ENCODE results near the gene DNAJC27.

DNA sequence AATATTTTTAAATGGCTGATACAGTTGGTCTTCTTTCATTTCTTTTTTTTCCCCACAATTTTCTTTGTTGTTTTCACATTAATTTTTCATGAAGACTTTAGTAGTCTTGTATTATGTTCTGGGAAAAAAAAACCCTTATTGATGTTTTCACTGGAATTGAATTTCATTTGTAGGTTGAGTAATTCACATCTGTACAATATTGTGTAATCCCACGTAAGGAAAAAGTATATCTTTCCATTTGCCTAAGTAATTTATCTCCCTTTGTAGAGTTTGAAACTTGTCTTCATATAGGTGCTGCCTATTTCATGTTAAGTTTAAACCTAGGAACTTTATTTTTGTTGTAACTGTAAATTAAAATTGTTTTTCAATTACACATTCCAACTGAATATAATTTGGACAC lies 2.0 kb downstream of the DNAJC27 start:
- TF ChIP-seq, protein P1, sequence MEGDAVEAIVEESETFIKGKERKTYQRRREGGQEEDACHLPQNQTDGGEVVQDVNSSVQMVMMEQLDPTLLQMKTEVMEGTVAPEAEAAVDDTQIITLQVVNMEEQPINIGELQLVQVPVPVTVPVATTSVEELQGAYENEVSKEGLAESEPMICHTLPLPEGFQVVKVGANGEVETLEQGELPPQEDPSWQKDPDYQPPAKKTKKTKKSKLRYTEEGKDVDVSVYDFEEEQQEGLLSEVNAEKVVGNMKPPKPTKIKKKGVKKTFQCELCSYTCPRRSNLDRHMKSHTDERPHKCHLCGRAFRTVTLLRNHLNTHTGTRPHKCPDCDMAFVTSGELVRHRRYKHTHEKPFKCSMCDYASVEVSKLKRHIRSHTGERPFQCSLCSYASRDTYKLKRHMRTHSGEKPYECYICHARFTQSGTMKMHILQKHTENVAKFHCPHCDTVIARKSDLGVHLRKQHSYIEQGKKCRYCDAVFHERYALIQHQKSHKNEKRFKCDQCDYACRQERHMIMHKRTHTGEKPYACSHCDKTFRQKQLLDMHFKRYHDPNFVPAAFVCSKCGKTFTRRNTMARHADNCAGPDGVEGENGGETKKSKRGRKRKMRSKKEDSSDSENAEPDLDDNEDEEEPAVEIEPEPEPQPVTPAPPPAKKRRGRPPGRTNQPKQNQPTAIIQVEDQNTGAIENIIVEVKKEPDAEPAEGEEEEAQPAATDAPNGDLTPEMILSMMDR (IDR thresholded peaks at IDR 0.05), result no peak
- TF ChIP-seq POLR2A (IDR thresholded peaks at IDR 0.05), result no peak
